Measurements from ENCODE around the gene ZEB2.
A peak's percentile ranks its signal among the peaks of the same experiment; 100 is the strongest.

The ZEB2 gene

GRCh38 chr2:144481109-144481508 is 38.8 kb downstream of the ZEB2 start:
- no peak for DNase-seq (ENCODE audit: low read depth)
- H3K4me3 ChIP-seq (ENCODE audit: control insufficient read depth, low read depth, low read length) = no peak overlapping the region
- no peak for TF ChIP-seq CTCF (conservative IDR thresholded peaks at IDR 0.05; ENCODE audit: control insufficient read depth, insufficient read depth, low read depth, low read length)

- TF ChIP-seq CTCF (conservative IDR thresholded peaks at IDR 0.05; ENCODE audit: control insufficient read depth, insufficient read depth, low read depth, low read length) = no peak
- peak; percentile 40 for DNase-seq (ENCODE audit: low read depth)
- H3K4me3 ChIP-seq (ENCODE audit: control insufficient read depth, low read depth, low read length) = no peak overlapping the region
Observed at GRCh38 chr2:144480285-144480684, 39.6 kb downstream of the ZEB2 start.

- no peak for DNase-seq (ENCODE audit: low read depth)
- TF ChIP-seq CTCF (conservative IDR thresholded peaks at IDR 0.05; ENCODE audit: control insufficient read depth, insufficient read depth, low read depth, low read length) = no peak
- H3K4me3 ChIP-seq (ENCODE audit: control insufficient read depth, low read depth, low read length) = no peak overlapping the region
Observed at GRCh38 chr2:144479659-144480058, 40.3 kb downstream of the ZEB2 start.

GRCh38 chr2:144479138-144479537 is 40.8 kb downstream of the ZEB2 start:
- DNase-seq (ENCODE audit: low read depth) = peak; percentile 49
- TF ChIP-seq CTCF (conservative IDR thresholded peaks at IDR 0.05; ENCODE audit: control insufficient read depth, insufficient read depth, low read depth, low read length) = no peak
- H3K4me3 ChIP-seq (ENCODE audit: control insufficient read depth, low read depth, low read length) = no peak overlapping the region

GRCh38 chr2:144477957-144478311 is 42.0 kb downstream of the ZEB2 start:
- H3K4me3 ChIP-seq (ENCODE audit: control insufficient read depth, low read depth, low read length) = no peak overlapping the region
- TF ChIP-seq CTCF (conservative IDR thresholded peaks at IDR 0.05; ENCODE audit: control insufficient read depth, insufficient read depth, low read depth, low read length) = no peak
- no peak for DNase-seq (ENCODE audit: low read depth)

- no peak for DNase-seq (ENCODE audit: low read depth)
- no peak overlapping the region for H3K4me3 ChIP-seq (ENCODE audit: control insufficient read depth, low read depth, low read length)
- no peak for TF ChIP-seq CTCF (conservative IDR thresholded peaks at IDR 0.05; ENCODE audit: control insufficient read depth, insufficient read depth, low read depth, low read length)
Observed at GRCh38 chr2:144477281-144477956, 42.5 kb downstream of the ZEB2 start.

GRCh38 chr2:144476682-144477081 is 43.2 kb downstream of the ZEB2 start:
- TF ChIP-seq CTCF (conservative IDR thresholded peaks at IDR 0.05; ENCODE audit: control insufficient read depth, insufficient read depth, low read depth, low read length) = no peak
- no peak overlapping the region for H3K4me3 ChIP-seq (ENCODE audit: control insufficient read depth, low read depth, low read length)
- DNase-seq (ENCODE audit: low read depth) = no peak

Measured in fibroblast of mammary gland (primary cell).